SK-N-MC (cell line): ENCODE data around the gene RASGEF1B.

ENCODE experiments used
- DNase-seq: peaks from one replicate; pipeline ENCODE4 v3.0.0-alpha.2; 2011; ENCODE audit warnings: low read depth, low spot score
- H3K27ac ChIP-seq: fragments of 200-600 bp; sonication (generic); 2 replicates; pipeline ENCODE4 v1.5.1; 2016; ENCODE audit warnings: mixed run types
- H3K36me3 ChIP-seq: fragments of 200-600 bp; sonication (generic); 2 replicates; pipeline ENCODE4 v1.6.1; 2017; ENCODE audit warnings: antibody characterized with exemption, low read length, mixed read lengths; ENCODE audit not compliant: insufficient read depth
- H3K4me3 ChIP-seq: fragments of 200-600 bp; sonication (generic); 2 replicates; pipeline ENCODE4 v1.5.1; 2016
- H3K9ac ChIP-seq: fragments of 200-600 bp; sonication (generic); 2 replicates; pipeline ENCODE4 v1.8.0; 2017; ENCODE audit warnings: mixed run types, mixed read lengths; ENCODE audit not compliant: insufficient read length
- H3K9me3 ChIP-seq: fragments of 200-600 bp; sonication (generic); 2 replicates; pipeline ENCODE4 v1.6.1; 2017; ENCODE audit warnings: low read depth, mild to moderate bottlenecking, antibody characterized with exemption, low read length, moderate library complexity, mixed read lengths
- EZH2 ChIP-seq: fragments of 200-600 bp; sonication (generic); IDR thresholded peaks from one replicate; pipeline ENCODE4 v1.6.1; 2017; ENCODE audit warnings: antibody characterized with exemption
- FOXP2 ChIP-seq: optimal IDR thresholded peaks from 2 replicates; pipeline ENCODE3; 2011; ENCODE audit warnings: mild to moderate bottlenecking, moderate library complexity; ENCODE audit not compliant: insufficient read depth; ENCODE audit errors: extremely low read length, control extremely low read depth
- POLR2AphosphoS5 ChIP-seq: IDR thresholded peaks from 2 replicates; pipeline ENCODE4 v1.6.1; 2012; ENCODE audit warnings: mild to moderate bottlenecking, low read depth, low read length, borderline replicate concordance

Gene RASGEF1B

GRCh38 chr4:81510643-81511178 is 39.0 kb upstream of the RASGEF1B start:
- Histone ChIP-seq H3K9ac (no peak overlapping the region), H3K9me3 (no peaks in the 10 kb centered on the region), H3K36me3 (no peaks in the 10 kb centered on the region), H3K27ac (no peak overlapping the region), H3K4me3 (no peak overlapping the region)
- TF ChIP-seq FOXP2 (no peak), EZH2 (no peak), POLR2AphosphoS5 (no peak)
- no peak for DNase-seq

DNA sequence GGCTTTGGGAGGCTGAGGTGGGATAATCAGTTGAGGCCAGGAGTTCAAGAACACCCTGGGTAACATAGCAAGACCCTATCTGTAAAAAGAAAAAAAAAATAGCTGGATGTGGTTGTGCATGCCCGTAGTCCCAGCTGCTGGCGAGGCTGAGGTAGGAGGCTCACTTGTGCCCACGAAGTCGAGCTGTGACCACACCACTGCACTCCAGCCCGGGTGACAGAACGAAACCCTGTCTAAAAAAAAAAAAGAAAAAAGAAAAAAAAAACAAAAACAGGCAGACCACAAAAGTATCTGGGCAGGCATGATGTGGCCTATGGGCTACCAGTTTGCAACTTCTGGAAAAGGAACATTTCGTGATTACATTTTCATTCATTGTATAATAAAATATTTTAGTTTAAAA is 38.1 kb upstream of the RASGEF1B start:
- H3K4me3 ChIP-seq: no peak overlapping the region

GRCh38 chr4:81509191-81509590 is 37.5 kb upstream of the RASGEF1B start:
- TF ChIP-seq FOXP2 (no peak), EZH2 (no peak), POLR2AphosphoS5 (no peak)
- Histone ChIP-seq H3K36me3 (no peaks in the 10 kb centered on the region), H3K4me3 (no peak overlapping the region), H3K27ac (no peak overlapping the region), H3K9ac (no peak overlapping the region), H3K9me3 (no peaks in the 10 kb centered on the region)
- DNase-seq: peak; percentile 50

More for the DNA sequence above, 38.1 kb upstream of the RASGEF1B start:
- Histone ChIP-seq H3K9ac (no peak overlapping the region), H3K27ac (no peak overlapping the region), H3K36me3 (no peaks in the 10 kb centered on the region), H3K9me3 (no peaks in the 10 kb centered on the region)
- DNase-seq: no peak
- TF ChIP-seq FOXP2 (no peak), EZH2 (no peak), POLR2AphosphoS5 (no peak)

DNA sequence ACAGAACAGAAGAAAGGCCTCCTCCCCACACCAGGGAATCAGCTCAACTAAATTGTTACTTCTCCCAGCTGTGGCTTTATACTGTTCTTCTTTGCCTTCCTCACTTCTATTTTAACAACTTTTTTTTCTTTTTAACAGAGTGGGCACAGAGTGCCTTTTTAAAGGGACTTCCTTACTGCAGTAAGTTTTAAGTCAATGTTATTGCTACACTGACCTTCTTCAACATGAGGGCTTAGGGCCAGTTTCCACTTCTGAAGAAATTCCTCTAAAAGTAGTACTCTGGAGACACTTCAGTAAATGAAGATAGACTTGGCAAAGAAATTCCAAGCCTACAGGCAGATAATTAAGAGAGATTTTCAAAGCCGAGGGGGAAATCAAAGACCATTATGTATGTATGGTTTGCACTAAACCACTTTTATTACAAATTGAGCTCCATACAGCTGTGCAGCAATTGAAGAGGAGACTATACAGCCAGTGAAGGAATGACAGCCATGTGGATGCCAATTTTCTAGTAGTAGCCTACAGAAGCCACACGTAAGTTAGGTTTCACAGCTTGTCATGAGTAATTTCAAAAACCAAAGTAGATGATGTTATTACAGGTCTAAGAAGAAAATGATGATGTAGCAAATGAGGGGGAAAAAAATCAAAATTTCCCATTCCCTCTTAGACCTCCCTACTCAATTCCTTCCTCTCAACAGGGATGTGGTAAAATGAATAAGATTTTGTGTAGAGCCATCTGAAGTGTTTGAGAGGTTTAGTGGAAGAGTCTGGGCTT is 36.9 kb upstream of the RASGEF1B start:
- no peak for TF ChIP-seq POLR2AphosphoS5
- TF ChIP-seq EZH2: no peak
- TF ChIP-seq FOXP2: no peak
- Histone ChIP-seq H3K9me3 (no peaks in the 10 kb centered on the region), H3K9ac (no peak overlapping the region), H3K27ac (peak overlapping the region; percentile 38; the same call in 1 of the 2 replicates), H3K4me3 (no peak overlapping the region), H3K36me3 (no peaks in the 10 kb centered on the region)
- no peak for DNase-seq

- Histone ChIP-seq H3K9me3 (no peaks in the 10 kb centered on the region), H3K36me3 (no peaks in the 10 kb centered on the region), H3K27ac (no peak overlapping the region), H3K9ac (no peak overlapping the region), H3K4me3 (no peak overlapping the region)
- no peak for DNase-seq
- TF ChIP-seq EZH2 (no peak), POLR2AphosphoS5 (no peak), FOXP2 (no peak)
Measured at GRCh38 chr4:81507530-81507929, 35.8 kb upstream of the RASGEF1B start.

DNA sequence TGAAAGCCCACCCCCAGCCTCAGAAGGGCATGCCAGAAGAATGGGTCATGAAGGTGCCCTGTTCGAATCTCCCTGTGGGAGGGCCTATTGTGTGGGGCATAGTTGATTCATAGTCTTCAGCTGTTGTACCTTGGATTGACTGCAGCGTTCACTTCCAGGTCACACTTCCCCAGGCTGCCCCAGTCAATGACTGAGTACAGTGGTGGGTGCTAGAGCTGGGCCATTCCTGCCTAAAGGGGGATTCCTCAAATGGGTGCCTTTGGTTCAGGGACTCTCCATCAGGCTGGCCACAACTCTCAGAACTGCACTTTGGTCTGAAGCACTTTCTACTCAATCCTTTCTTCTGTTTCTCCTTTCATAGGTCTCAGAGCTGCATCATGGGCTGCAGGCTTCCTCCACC is 35.0 kb upstream of the RASGEF1B start:
- DNase-seq: no peak
- no peaks in the 10 kb centered on the region for H3K9me3 ChIP-seq
- H3K4me3 ChIP-seq: no peak overlapping the region
- no peak overlapping the region for H3K27ac ChIP-seq
- H3K36me3 ChIP-seq: no peaks in the 10 kb centered on the region
- H3K9ac ChIP-seq: no peak overlapping the region
- no peak for TF ChIP-seq EZH2
- no peak for TF ChIP-seq POLR2AphosphoS5
- TF ChIP-seq FOXP2: no peak

DNA sequence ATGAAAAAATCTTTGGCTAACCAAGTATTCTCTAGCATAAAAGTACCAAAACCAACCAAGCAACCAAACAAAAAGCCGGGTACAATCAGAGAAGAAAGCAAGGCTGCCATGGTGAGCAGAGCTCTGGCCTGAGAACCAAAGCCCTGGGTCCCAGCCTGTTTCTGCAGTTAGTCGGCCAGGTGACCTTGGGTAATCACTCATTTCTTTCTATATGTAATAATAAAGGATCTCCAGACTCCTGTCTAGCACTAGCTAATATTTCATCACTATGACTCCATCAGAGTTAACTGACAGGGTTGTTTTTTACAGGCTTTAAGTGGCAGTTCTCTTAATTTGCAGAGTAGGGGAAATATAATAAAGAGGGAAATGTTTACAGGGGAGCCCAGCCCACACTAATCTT is 34.0 kb upstream of the RASGEF1B start:
- no peaks in the 10 kb centered on the region for H3K9me3 ChIP-seq
- H3K36me3 ChIP-seq: no peaks in the 10 kb centered on the region
- DNase-seq: no peak
- TF ChIP-seq POLR2AphosphoS5: no peak
- no peak for TF ChIP-seq FOXP2
- no peak overlapping the region for H3K9ac ChIP-seq
- H3K4me3 ChIP-seq: no peak overlapping the region
- H3K27ac ChIP-seq: no peak overlapping the region

DNA sequence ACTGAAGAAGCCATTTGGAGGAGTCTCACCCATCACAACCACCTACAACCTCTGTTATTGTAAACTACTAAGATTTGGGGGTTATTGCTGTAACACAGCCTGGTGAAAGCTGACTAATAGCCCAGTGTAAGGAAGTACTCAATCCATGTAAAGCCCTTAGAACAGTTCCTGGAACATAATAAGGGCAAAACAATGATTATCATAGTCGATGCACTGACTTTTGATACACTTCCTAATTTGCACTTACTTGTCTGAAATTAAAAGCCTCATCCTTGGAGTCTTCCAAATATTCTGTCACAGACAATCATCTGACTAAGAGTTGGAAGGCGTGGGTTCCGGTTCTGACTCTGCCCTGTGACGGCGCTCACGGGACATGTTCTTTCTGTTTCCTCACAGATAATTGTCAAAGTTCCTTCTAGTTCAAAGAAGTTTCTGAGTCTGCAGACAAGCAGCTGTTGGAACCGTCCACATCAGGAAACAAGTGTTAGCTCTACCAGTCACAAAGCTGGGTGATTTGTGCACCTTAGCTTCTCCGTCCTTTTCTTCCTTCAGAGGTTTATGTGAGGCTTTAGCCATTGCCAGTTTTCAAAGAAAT is 33.4 kb upstream of the RASGEF1B start:
- Histone ChIP-seq H3K36me3 (no peaks in the 10 kb centered on the region), H3K9ac (no peak overlapping the region), H3K9me3 (no peaks in the 10 kb centered on the region), H3K4me3 (no peak overlapping the region), H3K27ac (no peak overlapping the region)
- DNase-seq: no peak
- no peak for TF ChIP-seq EZH2
- TF ChIP-seq FOXP2: no peak
- TF ChIP-seq POLR2AphosphoS5: no peak
